ENCODE measurements around the gene FUBP1.

- TF ChIP-seq, protein P1, sequence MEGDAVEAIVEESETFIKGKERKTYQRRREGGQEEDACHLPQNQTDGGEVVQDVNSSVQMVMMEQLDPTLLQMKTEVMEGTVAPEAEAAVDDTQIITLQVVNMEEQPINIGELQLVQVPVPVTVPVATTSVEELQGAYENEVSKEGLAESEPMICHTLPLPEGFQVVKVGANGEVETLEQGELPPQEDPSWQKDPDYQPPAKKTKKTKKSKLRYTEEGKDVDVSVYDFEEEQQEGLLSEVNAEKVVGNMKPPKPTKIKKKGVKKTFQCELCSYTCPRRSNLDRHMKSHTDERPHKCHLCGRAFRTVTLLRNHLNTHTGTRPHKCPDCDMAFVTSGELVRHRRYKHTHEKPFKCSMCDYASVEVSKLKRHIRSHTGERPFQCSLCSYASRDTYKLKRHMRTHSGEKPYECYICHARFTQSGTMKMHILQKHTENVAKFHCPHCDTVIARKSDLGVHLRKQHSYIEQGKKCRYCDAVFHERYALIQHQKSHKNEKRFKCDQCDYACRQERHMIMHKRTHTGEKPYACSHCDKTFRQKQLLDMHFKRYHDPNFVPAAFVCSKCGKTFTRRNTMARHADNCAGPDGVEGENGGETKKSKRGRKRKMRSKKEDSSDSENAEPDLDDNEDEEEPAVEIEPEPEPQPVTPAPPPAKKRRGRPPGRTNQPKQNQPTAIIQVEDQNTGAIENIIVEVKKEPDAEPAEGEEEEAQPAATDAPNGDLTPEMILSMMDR (IDR thresholded peaks at IDR 0.05), result no peak
- TF ChIP-seq TEAD4 (IDR thresholded peaks at IDR 0.05; ENCODE audit: borderline replicate concordance, insufficient read depth), result no peak
- no peak for TF ChIP-seq POLR2AphosphoS5 (IDR thresholded peaks at IDR 0.05; ENCODE audit: low read depth, low read length)
- no peak for TF ChIP-seq MAX (IDR thresholded peaks at IDR 0.05; ENCODE audit: low read depth)
- TF ChIP-seq JUND (IDR thresholded peaks at IDR 0.05), result 0 out of 2 replicates have a peak, but pooled peaks have one; percentile 18
- TF ChIP-seq, protein P2, sequence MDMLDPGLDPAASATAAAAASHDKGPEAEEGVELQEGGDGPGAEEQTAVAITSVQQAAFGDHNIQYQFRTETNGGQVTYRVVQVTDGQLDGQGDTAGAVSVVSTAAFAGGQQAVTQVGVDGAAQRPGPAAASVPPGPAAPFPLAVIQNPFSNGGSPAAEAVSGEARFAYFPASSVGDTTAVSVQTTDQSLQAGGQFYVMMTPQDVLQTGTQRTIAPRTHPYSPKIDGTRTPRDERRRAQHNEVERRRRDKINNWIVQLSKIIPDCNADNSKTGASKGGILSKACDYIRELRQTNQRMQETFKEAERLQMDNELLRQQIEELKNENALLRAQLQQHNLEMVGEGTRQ (IDR thresholded peaks at IDR 0.05; ENCODE audit: borderline replicate concordance, low read depth, low read length), result no peak
- TF ChIP-seq TAF1 (IDR thresholded peaks at IDR 0.05; ENCODE audit: borderline replicate concordance, low read depth, low read length), result no peak
- TF ChIP-seq MXI1 (IDR thresholded peaks at IDR 0.05; ENCODE audit: low read depth, low read length), result no peak
- TF ChIP-seq RAD21 (IDR thresholded peaks at IDR 0.05; ENCODE audit: low read length), result no peak
- no peak for TF ChIP-seq SIN3A (IDR thresholded peaks at IDR 0.05; ENCODE audit: borderline replicate concordance, low read depth, low read length)
These were observed 79.1 kb downstream of the FUBP1 start for GRCh38 chr1:77899647-77900320.
